Neural cell (in vitro differentiated cells): Measurements from ENCODE around the gene SLC25A42.

Experiments
- EP300 ChIP-seq: fragments of 450-650 bp; conservative IDR thresholded peaks from 2 replicates; pipeline ENCODE4 v1.6.1; 2014; ENCODE audit warnings: antibody characterized with exemption, mild to moderate bottlenecking, moderate library complexity; ENCODE audit not compliant: poor library complexity, severe bottlenecking
- EZH2 ChIP-seq: fragments of 200-600, 300-800 bp; shearing (Covaris generic), sonication (generic); IDR thresholded peaks from 2 replicates; pipeline ENCODE4 v1.6.1; 2014; ENCODE audit warnings: antibody characterized with exemption, low read length, borderline replicate concordance, mild to moderate bottlenecking; ENCODE audit not compliant: insufficient read depth, poor library complexity, severe bottlenecking
- POLR2AphosphoS5 ChIP-seq: IDR thresholded peaks from 2 replicates; pipeline ENCODE4 v1.6.1; 2012
- REST ChIP-seq: IDR thresholded peaks from 2 replicates; pipeline ENCODE4 v1.6.1; 2012; ENCODE audit warnings: borderline replicate concordance
- SMC3 ChIP-seq: fragments of 450-650 bp; conservative IDR thresholded peaks from 2 replicates; pipeline ENCODE4 v1.6.1; 2014; ENCODE audit warnings: antibody characterized with exemption, mild to moderate bottlenecking, moderate library complexity; ENCODE audit not compliant: poor library complexity
- TAF1 ChIP-seq: IDR thresholded peaks from 2 replicates; pipeline ENCODE4 v1.6.1; 2012; ENCODE audit warnings: low read depth
- TF ChIP-seq, protein P1 (sequence below): fragments of 450-650 bp; IDR thresholded peaks from 2 replicates; pipeline ENCODE4 v1.5.1; 2014; ENCODE audit warnings: antibody characterized with exemption, mild to moderate bottlenecking, moderate library complexity; ENCODE audit not compliant: poor library complexity, severe bottlenecking

DNA sequence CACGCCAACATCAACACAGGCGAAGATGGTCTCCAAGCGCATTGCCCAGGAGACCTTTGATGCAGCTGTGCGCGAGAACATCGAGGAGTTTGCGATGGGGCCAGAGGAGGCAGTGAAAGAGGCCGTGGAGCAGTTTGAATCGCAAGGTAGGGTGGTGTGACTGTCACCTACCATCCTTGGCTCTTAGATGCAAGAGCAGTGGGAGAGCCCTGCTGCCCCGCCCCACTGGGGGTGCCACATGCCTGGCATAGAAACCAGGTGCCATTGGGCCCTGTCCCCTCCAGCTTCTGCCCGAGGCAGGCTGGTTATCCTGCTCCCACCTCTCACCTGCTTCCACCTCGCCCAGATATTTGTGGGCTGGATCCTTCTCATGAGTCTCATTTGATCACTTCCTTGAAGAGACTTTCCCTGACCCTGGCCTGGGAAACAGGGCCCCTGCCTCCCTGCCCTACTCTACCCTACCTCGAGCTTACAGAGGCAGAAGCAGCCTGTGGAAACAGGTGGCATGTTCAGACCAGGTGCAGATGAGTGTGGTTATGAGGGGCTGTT lies 21.0 kb upstream of the SLC25A42 start:
- TF ChIP-seq SMC3 (no peak), TAF1 (no peak), EZH2 (no peak), REST (no peak), EP300 (no peak), POLR2AphosphoS5 (no peak)
- TF ChIP-seq, protein P1, sequence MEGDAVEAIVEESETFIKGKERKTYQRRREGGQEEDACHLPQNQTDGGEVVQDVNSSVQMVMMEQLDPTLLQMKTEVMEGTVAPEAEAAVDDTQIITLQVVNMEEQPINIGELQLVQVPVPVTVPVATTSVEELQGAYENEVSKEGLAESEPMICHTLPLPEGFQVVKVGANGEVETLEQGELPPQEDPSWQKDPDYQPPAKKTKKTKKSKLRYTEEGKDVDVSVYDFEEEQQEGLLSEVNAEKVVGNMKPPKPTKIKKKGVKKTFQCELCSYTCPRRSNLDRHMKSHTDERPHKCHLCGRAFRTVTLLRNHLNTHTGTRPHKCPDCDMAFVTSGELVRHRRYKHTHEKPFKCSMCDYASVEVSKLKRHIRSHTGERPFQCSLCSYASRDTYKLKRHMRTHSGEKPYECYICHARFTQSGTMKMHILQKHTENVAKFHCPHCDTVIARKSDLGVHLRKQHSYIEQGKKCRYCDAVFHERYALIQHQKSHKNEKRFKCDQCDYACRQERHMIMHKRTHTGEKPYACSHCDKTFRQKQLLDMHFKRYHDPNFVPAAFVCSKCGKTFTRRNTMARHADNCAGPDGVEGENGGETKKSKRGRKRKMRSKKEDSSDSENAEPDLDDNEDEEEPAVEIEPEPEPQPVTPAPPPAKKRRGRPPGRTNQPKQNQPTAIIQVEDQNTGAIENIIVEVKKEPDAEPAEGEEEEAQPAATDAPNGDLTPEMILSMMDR = no peak
